Cardiac muscle cell (in vitro differentiated cells and primary cell): Measurements from ENCODE around the gene CDCP2. TPM values are rescaled to one million over a fixed set of nuclear protein-coding genes. Genes with fewer than 3 reads are reported as not detected.
"Not testable (repeated sequence)": the region's sequence is repeated elsewhere in the genome, so short reads cannot be mapped to it uniquely, and the experiment has no call there.

Experiments
- DNase-seq, 2 donors: peaks; one replicate each; pipeline versions ENCODE4 v3.0.0 to v3.0.0-alpha.2; 2010 to 2017; ENCODE audit warnings: low read depth in 1 of 2, low spot score in 1 of 2
- H3K27ac ChIP-seq: fragments of 200-600 bp; sonication (generic); 2 replicates; pipeline ENCODE4 v1.5.1; 2016
- H3K27me3 ChIP-seq: fragments of 200-600 bp; sonication (generic); 2 replicates; pipeline ENCODE4 v1.6.0; 2016; ENCODE audit warnings: control low read depth
- H3K36me3 ChIP-seq: fragments of 200-600 bp; sonication (generic); 2 replicates; pipeline ENCODE4 v1.5.1; 2016; ENCODE audit warnings: control low read depth
- H3K4me1 ChIP-seq: fragments of 200-600 bp; sonication (generic); 2 replicates; pipeline ENCODE4 v1.8.1; 2017; ENCODE audit warnings: low read depth, mild to moderate bottlenecking, mixed run types
- H3K4me3 ChIP-seq: fragments of 200-600 bp; sonication (generic); 2 replicates; pipeline ENCODE4 v1.5.1; 2016; ENCODE audit warnings: mild to moderate bottlenecking
- H3K9me3 ChIP-seq: fragments of 200-600 bp; sonication (generic); 2 replicates; pipeline ENCODE4 v1.5.1; 2017; ENCODE audit warnings: low read depth, mild to moderate bottlenecking, control low read depth
- CTCF ChIP-seq: IDR thresholded peaks from 2 replicates; pipeline ENCODE4 v1.5.1; 2012; ENCODE audit warnings: low read depth, mild to moderate bottlenecking, low read length
- polyA plus RNA-seq: library from polyadenylated mRNA; unstranded; fragments of >200 nt; fragmentation: Nextera tagmentation; extraction: Ambion mirVana; gene quantifications from 2 replicates; pipeline ENCODE4 v1.2.1, GENCODE V29; 2016
- total RNA-seq: library from RNA; depleted of rRNA; stranded (reverse); fragments of >200 nt; gene quantifications from 2 replicates; pipeline ENCODE4 v1.2.3, GENCODE V29; 2016

CDCP2 gene
- total and polyA plus RNA-seq, 2 experiments from 2014 or later: 0.06 TPM; not detected in 1

GRCh38 chr1:54108156-54108555 lies 44.6 kb downstream of the CDCP2 start:
- H3K36me3 ChIP-seq: no peaks in the 10 kb centered on the region
- H3K27me3 ChIP-seq: no peaks in the 10 kb centered on the region
- no peak for DNase-seq
- H3K4me3 ChIP-seq: no peak overlapping the region
- H3K27ac ChIP-seq: no peak overlapping the region
- H3K9me3 ChIP-seq: no peaks in the 10 kb centered on the region
- TF ChIP-seq CTCF: no peak
- no peaks in the 10 kb centered on the region for H3K4me1 ChIP-seq

DNA sequence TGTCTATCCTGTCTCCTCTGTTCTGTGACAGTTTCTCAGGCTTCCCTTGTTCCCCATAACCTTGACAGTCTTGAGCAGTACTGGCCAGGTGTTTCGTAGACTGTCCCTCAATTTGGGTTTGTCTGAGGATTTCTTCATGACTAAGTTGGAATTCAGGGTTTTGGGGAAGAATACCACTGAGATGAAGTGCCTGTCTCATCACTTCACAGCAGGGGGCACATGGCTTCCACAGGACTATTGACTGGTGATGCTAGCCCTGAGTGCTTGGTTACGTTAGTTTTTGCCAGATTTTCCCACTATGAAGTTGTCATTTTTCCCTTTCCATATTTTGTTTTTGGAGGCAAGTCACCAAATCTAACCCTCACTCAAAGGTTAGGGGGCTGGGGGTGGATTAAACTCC lies 45.7 kb downstream of the CDCP2 start:
- H3K27ac ChIP-seq: no peak overlapping the region
- H3K4me3 ChIP-seq: no peak overlapping the region
- peak; percentile 36 for TF ChIP-seq CTCF
- no peaks in the 10 kb centered on the region for H3K27me3 ChIP-seq
- H3K4me1 ChIP-seq: no peaks in the 10 kb centered on the region
- no peaks in the 10 kb centered on the region for H3K9me3 ChIP-seq
- peak in 1 of 2 donors; percentile 28 for DNase-seq
- no peaks in the 10 kb centered on the region for H3K36me3 ChIP-seq

GRCh38 chr1:54105736-54106269 lies 47.0 kb downstream of the CDCP2 start:
- Histone ChIP-seq H3K36me3 (no peaks in the 10 kb centered on the region), H3K9me3 (no peaks in the 10 kb centered on the region), H3K4me3 (no peak overlapping the region), H3K27ac (no peak overlapping the region), H3K27me3 (no peaks in the 10 kb centered on the region), H3K4me1 (no peaks in the 10 kb centered on the region)
- no peak for TF ChIP-seq CTCF
- DNase-seq: no peak

DNA sequence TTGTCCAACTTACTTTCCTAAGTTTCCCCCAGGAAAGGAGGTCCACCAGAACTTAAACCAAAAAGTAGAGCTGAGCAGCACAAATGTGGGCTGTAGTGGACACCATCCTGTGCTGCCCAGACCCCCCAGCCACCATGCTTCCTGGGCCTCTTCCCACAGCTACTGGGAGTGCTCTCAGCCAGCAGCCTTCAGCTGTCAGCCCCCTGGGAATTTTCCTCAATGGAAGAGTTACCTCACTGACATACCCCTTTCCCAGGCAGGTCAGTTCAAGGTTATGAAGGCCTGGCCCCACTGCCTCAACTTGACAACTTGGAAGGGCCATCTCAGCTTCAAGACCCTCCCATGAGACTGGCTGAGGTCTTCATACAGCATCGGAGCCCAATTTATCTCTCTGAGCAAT lies 47.7 kb downstream of the CDCP2 start:
- no peak for TF ChIP-seq CTCF
- Histone ChIP-seq H3K4me1 (no peaks in the 10 kb centered on the region), H3K9me3 (no peaks in the 10 kb centered on the region), H3K27me3 (no peaks in the 10 kb centered on the region), H3K36me3 (no peaks in the 10 kb centered on the region), H3K4me3 (no peak overlapping the region), H3K27ac (no peak overlapping the region)
- DNase-seq: no peak

GRCh38 chr1:54104613-54105012 lies 48.2 kb downstream of the CDCP2 start:
- not testable (repeated sequence) for H3K27ac ChIP-seq, H3K4me1 ChIP-seq, H3K36me3 ChIP-seq, DNase-seq, H3K4me3 ChIP-seq, H3K9me3 ChIP-seq, H3K27me3 ChIP-seq

DNA sequence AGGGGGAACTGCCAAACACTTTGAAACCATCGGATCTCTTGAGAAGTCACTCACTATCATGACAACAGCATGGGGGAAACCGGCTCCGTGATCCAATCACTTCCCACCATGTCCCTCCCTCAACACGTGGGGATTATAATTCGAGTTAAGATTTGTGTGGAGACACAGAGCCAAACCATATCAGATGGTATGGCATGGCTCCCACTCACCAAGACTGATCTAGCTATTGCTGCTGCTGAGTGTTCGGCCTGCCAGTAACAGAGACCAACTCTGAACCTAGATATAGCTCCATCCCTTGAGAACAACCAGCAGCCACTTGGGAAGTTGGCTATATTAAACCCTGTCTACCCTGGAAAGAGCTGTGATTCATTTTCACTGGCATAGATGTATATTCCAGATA lies 49.4 kb downstream of the CDCP2 start:
- DNase-seq: no peak
- Histone ChIP-seq H3K27ac (no peak overlapping the region), H3K4me1 (no peaks in the 10 kb centered on the region), H3K4me3 (no peak overlapping the region), H3K9me3 (no peaks in the 10 kb centered on the region), H3K27me3 (no peaks in the 10 kb centered on the region), H3K36me3 (no peaks in the 10 kb centered on the region)
- no peak for TF ChIP-seq CTCF
